ENCODE measurements around the gene KCTD21. TPM values are rescaled to one million over a fixed set of nuclear protein-coding genes. Genes with fewer than 3 reads are reported as not detected.

Gene KCTD21
- total and polyA plus RNA-seq, 2 donors (not counting 1 experiment from before 2014, with no cell fraction given): 4.3 to 8.0 TPM

DNA sequence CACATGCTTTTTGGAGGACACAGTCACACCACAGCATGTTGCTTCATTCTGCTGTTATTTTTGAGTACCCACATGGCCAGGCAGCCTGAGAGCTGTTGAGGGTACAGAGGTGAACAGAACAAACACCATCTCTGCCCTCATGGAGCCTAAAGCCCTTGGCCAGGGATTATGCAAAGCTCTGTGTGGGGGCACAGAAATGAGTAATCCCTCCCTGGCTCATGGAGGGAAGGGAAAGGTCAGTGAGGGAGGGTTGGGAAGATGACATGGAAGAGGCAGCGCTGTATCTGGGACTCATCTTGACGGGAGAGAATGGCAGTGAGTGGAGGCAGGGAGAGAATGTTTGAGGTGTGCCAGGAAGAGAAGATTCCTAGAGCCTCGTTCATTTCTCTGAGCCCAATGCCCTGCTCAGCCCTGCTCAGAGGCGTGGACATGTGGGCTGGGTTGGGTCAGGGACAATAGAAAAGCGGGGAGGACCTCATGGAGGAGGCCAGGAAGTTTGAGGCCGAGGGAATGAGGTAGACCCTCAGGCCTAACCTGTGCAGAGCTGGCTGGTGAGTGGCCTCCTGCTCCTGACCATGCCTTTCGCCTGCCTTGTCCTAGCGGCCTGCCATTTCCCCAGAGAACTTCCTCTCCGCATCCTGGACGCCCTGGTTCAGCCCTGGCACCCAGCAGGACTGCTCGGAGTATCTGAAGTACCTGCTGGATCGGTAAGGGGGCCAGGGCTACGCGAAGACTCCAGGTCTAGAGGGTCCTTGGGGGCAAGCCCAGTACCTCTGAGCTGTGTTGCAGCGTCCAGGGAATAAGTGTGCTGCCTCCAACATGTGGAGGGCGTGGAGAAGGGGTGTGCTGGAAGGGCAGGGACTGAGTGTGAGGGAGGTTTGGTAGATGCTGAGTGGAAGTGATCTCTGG lies 20.1 kb upstream of the KCTD21 start:
- H3K4me2 ChIP-seq (replicated peaks; ENCODE audit: low read depth, low read length, poor library complexity, severe bottlenecking): no peak overlapping the region
- no peaks in the 10 kb centered on the region for H3K27me3 Mint-ChIP-seq
- no peaks in the 10 kb centered on the region for H3K79me2 ChIP-seq (ENCODE audit: control insufficient read depth, insufficient read depth, low read length)
- ChIA-PET POLR2A (no interaction called here), CTCF (no interaction called here)
- H3K9ac ChIP-seq (ENCODE audit: low read length): no peak overlapping the region
- no peaks in the 10 kb centered on the region for H3K9me3 Mint-ChIP-seq (ENCODE audit: insufficient read depth)
- H3K4me3 Mint-ChIP-seq: no peak overlapping the region
- WGBS (ENCODE audit: insufficient coverage): 95% methylated on average over 16 of the region's 16 CpGs
- H4K20me1 ChIP-seq (ENCODE audit: control insufficient read depth, insufficient read depth, low read length, poor library complexity, severe bottlenecking): no peaks in the 10 kb centered on the region
- H3K9me3 ChIP-seq (ENCODE audit: control extremely low read depth in 1 of 3, control insufficient read depth in 2 of 3, insufficient read depth in 1 of 3, low read length in 2 of 3): no peaks in the 10 kb centered on the region
- DNase-seq (no peak), ATAC-seq (ENCODE audit: low read depth) (no peak)
- no peak overlapping the region for H2AFZ ChIP-seq (ENCODE audit: insufficient read depth, low read depth, low read length, poor library complexity, severe bottlenecking)
- H3K4me1 Mint-ChIP-seq: no peaks in the 10 kb centered on the region
- no peak for TF ChIP-seq EZH2 (IDR thresholded peaks at IDR 0.05; ENCODE audit: borderline replicate concordance, insufficient read depth, low read depth, low read length, poor library complexity, severe bottlenecking)
- TF ChIP-seq, protein P1, sequence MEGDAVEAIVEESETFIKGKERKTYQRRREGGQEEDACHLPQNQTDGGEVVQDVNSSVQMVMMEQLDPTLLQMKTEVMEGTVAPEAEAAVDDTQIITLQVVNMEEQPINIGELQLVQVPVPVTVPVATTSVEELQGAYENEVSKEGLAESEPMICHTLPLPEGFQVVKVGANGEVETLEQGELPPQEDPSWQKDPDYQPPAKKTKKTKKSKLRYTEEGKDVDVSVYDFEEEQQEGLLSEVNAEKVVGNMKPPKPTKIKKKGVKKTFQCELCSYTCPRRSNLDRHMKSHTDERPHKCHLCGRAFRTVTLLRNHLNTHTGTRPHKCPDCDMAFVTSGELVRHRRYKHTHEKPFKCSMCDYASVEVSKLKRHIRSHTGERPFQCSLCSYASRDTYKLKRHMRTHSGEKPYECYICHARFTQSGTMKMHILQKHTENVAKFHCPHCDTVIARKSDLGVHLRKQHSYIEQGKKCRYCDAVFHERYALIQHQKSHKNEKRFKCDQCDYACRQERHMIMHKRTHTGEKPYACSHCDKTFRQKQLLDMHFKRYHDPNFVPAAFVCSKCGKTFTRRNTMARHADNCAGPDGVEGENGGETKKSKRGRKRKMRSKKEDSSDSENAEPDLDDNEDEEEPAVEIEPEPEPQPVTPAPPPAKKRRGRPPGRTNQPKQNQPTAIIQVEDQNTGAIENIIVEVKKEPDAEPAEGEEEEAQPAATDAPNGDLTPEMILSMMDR (IDR thresholded peaks at IDR 0.05): no peak
- H3K27ac ChIP-seq (ENCODE audit: low read length in 2 of 2): no peak overlapping the region
- H3K4me3 ChIP-seq (ENCODE audit: control extremely low read depth in 1 of 5, extremely low read depth in 1 of 5, insufficient read depth in 1 of 5, low read depth in 2 of 5, low read length in 4 of 5): no peak overlapping the region
- no peaks in the 10 kb centered on the region for H3K4me1 ChIP-seq (ENCODE audit: control insufficient read depth in 2 of 2, insufficient read depth in 2 of 2, low read length in 2 of 2)
- intact Hi-C loops (cut with micrococcal nuclease): no loop called here
- no peaks in the 10 kb centered on the region for H3K27me3 ChIP-seq (replicated peaks in 1 of 4; ENCODE audit: control extremely low read depth in 1 of 4, control insufficient read depth in 3 of 4, insufficient read depth in 4 of 4, low read length in 3 of 4)
- H3K36me3 ChIP-seq (replicated peaks in 1 of 2; ENCODE audit: control extremely low read depth in 1 of 2, control insufficient read depth in 1 of 2, extremely low read depth in 1 of 2, insufficient read depth in 2 of 2, low read length in 1 of 2): peaks cover 0 to 2% of the 10 kb centered on the region in 2 experiments
- H3K27ac Mint-ChIP-seq: no peak overlapping the region
